Activated T-helper 2 cell treated with anti-CD3 and anti-CD28 coated beads, Interferon-gamma antibody, Interleukin-2, Interleukin-4, amounts not matched to agents 10 μg/mL and 5 μg/mL and 100 μg/mL, durations not matched to agents 14 hours and 24 hours and 36 hours (primary cell): ENCODE measurements around the gene NFATC1. TPM values are rescaled to one million over a fixed set of nuclear protein-coding genes. Genes with fewer than 3 reads are reported as not detected.

Source experiments
- DNase-seq: peaks from one replicate; pipeline ENCODE4 v3.0.0; 2021; ENCODE audit warnings: low spot score
- H3K27ac Mint-ChIP-seq: one replicate; pipeline ENCODE4 v1.8.0; 2021; ENCODE audit warnings: mixed read lengths
- H3K27me3 Mint-ChIP-seq: one replicate; pipeline ENCODE4 v1.8.0; 2021; ENCODE audit warnings: low read depth, mixed read lengths
- H3K36me3 Mint-ChIP-seq: one replicate; pipeline ENCODE4 v1.8.0; 2021; ENCODE audit warnings: low read depth, mixed read lengths
- H3K4me1 Mint-ChIP-seq: one replicate; pipeline ENCODE4 v1.8.0; 2021; ENCODE audit warnings: low read depth, mixed read lengths
- H3K4me3 Mint-ChIP-seq: one replicate; pipeline ENCODE4 v1.8.0; 2021; ENCODE audit warnings: low read depth, mild to moderate bottlenecking, moderate library complexity, mixed read lengths
- H3K9me3 Mint-ChIP-seq: one replicate; pipeline ENCODE4 v1.8.0; 2021; ENCODE audit warnings: mixed read lengths
- intact Hi-C: fragments of 100-400 bp; cut with micrococcal nuclease; formaldehyde crosslinking; loops from one replicate; pipeline ENCODE4 v1.15.1; 2023
- total RNA-seq: library from RNA; stranded (reverse); gene quantifications from 2 replicates; pipeline ENCODE4 v1.2.3, GENCODE V29; 2022

The NFATC1 gene
- total RNA-seq, 1 donor from 2014 or later, result 99.9 TPM

DNA sequence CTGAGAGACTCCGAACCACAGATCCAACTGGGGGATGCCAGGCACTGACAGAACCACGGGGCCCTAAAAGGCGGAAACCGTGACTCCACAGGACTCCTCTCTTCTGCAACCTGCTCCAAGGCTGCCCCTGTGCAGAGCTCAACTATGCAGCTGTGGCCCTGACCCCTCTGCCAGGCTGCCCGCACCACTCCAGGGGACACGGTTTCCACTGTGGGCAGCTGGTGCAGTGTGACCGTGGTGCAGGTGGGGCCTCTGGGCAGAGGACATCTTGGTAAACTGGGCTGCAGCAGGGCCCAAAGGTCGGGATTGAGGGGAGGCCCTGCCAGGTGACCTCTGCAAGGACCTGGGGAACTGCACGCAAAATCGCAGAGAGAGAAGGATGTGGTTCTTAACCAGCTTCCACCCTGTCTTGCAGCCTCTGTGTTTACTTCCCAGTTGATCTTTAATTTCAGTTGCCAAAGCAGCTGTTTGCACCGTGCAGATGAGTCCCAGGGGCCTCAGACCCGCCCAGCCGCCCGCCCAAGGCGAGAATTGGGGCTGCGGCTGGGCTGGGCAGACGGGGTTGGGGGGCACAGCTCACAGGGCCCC, 179.3 kb downstream of the NFATC1 start:
- H3K36me3 Mint-ChIP-seq, result no peaks in the 10 kb centered on the region
- DNase-seq, result no peak

DNA sequence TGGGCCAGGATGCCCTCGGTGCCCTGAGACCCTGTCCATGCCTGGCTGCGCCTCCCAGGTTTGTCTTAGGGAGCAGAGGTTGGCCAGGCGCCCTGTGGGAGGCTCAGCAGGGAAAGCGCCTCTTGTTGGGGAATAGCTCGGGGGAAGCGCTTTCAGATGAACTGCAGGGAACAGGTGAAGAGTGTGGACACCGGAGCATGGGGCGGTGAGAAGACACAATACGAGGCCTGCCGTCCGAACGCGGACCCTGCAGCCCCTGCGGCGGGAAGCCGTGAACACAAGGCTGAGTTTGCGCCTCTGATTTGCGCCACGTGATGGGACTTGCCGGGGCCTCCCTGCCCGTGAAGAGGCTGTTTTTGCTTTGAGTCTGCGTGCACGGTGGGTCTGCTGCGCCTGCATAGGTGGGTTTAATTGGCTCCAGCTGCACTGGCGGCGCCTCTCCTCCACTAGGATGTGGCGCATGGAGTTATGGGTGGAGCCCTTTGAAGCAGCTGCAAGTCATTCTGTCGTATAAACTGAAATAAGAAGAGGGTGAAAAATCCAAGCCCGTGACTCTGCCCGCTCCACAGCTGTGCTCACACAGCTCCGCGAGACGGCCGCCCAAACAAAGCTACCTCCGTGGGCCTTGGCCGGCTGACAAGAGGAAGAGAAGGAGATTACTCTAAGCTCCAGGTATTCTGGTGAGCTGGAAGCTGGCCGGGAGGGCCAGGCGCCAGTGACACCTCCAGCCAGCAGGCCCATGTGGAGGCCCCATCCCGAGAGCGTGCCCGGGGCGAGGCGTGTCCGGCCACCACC, 180.4 kb downstream of the NFATC1 start:
- no peaks in the 10 kb centered on the region for H3K27me3 Mint-ChIP-seq
- no peak for DNase-seq
- no peaks in the 10 kb centered on the region for H3K36me3 Mint-ChIP-seq
- H3K4me1 Mint-ChIP-seq, result peaks cover 5% of the 10 kb centered on the region
- intact Hi-C loops, result no loop called here
- no peak overlapping the region for H3K4me3 Mint-ChIP-seq
- no peak overlapping the region for H3K27ac Mint-ChIP-seq
- peaks cover 15% of the 10 kb centered on the region for H3K9me3 Mint-ChIP-seq

More for the DNA sequence above, 179.3 kb downstream of the NFATC1 start:
- H3K4me1 Mint-ChIP-seq, result peaks cover 5% of the 10 kb centered on the region
- H3K27me3 Mint-ChIP-seq, result no peaks in the 10 kb centered on the region
- intact Hi-C loops, result no loop called here
- H3K4me3 Mint-ChIP-seq, result no peak overlapping the region
- no peak overlapping the region for H3K27ac Mint-ChIP-seq
- peaks cover 15% of the 10 kb centered on the region for H3K9me3 Mint-ChIP-seq

DNA sequence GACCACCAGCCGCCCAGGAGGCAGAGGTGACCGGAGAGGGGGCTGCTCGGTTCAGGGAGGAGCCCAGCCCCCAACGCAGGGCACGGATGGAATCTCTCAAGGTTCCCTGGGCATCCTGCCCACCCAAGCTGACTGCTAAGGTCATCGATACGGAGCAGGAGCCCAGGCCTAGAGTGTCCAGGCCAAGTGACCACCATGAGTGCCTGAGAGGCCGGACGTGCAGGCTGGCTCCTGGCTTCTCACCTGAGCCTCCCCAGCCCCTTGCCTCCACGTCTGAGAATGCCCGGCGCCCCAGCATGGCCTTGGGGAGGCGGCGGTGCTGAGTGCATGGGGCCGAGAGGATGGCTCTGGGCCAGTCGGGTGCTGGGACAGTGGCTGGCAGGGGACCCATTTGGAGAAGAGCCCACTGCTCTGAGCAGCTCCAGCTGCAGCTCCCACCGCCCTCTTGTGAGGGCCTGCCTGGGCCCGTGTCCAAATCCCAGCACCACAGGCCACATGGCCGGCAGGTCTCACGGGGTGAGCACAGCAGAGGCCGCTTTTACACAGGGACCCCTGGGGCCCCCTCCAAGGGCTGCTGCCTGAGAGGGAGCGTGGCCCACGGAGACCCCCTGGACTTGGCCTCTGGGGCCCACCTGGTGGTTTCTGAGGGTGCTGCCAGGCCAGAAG, 181.1 kb downstream of the NFATC1 start:
- Mint-ChIP-seq H3K36me3 (no peaks in the 10 kb centered on the region), H3K4me1 (peaks cover 5% of the 10 kb centered on the region), H3K27ac (no peak overlapping the region), H3K27me3 (no peaks in the 10 kb centered on the region), H3K4me3 (no peak overlapping the region), H3K9me3 (peaks cover 15% of the 10 kb centered on the region)
- no peak for DNase-seq
- intact Hi-C loops, result no loop called here

DNA sequence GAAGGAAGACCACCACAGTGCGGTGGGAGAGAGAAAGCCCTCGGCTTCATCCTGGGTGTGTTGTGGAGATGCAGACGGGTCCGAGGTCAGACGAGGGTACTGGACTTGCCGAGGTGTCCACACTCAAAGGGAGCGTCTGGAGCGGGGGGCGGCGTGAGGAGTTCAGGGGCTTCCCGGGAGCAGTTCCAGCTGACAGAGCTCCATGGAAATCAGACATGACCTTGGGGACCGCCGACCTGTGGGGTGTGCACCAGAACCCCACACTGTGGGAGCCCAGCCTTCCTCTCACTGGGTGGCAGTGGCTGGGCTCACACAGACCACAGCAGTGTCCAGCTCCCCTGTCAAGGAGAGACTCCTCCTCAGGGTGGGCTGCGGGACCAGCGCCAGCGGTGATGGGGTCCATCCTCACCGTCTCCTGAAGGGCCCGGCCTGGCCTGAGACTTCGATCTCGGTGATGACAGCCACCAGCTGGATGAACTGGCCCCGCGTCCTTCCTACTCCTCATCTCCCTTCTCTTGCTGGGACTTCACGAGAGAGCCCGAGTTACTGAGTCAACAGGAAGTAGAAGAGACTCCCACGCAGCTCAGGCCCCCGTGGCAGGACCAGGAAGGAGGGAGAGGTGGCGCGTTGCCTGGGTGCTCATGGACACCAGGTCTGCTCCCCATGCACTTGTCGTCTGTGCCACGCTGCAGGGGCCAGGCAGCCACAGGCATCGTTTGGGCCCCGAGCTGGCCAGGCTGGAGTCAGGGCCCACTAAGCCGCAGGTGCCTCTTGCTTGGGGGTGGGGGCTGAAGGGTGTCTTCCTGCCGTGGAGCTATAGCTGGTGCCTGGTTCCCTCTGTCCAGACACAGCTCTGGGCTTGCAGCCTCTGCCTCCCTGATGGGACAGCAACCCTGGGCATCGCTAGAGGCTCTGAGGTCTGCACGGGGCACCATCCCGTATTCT, 182.0 kb downstream of the NFATC1 start:
- Mint-ChIP-seq H3K4me3 (no peak overlapping the region), H3K4me1 (peaks cover 5% of the 10 kb centered on the region), H3K27ac (no peak overlapping the region), H3K27me3 (no peaks in the 10 kb centered on the region), H3K36me3 (no peaks in the 10 kb centered on the region), H3K9me3 (peaks cover 8% of the 10 kb centered on the region)
- intact Hi-C loops, result no loop called here
- DNase-seq, result no peak

DNA sequence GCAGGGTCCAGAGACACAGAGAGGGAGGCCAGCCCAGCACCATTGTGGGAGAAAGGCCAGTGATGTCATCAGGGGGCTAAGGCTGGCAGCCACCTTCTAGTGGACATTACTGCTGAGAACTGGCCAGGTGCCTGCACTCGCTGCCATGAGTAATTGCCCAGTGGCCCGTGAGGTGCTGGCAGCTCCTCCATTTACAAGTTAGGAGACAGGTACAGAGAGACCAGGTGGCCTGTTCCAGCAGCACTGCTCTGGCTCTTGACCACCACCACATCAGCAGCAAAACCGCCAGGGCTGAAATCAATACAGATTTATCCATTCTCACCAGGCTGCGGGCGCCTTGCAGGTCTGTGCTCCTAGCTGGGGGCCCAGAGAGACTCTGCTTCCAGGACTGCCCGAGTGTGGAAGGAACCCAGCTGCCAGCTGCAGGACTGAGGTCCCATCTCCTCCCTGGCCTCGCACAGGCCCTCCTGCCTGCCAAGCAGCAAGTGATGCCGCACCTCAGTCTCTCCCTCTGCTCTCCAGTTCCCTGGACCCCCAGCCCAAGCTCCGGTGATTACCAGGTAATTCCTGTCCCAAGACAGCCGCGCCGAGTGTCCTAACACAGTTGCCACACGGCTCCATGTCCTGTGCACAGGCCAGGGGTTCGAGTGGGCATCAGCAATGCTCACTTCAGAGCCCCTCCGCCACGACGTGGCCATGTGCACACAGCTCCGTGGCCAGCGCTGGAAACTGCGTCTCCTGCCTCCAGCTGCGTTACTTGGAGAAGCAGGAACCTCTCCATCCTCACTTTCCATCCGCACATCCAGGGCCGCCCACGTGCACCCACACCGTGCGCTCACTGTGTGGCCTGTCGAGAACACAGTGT, 182.9 kb downstream of the NFATC1 start:
- DNase-seq, result no peak
- intact Hi-C loops, result no loop called here
- Mint-ChIP-seq H3K9me3 (no peaks in the 10 kb centered on the region), H3K27me3 (no peaks in the 10 kb centered on the region), H3K4me1 (peaks cover 5% of the 10 kb centered on the region), H3K4me3 (no peak overlapping the region), H3K36me3 (no peaks in the 10 kb centered on the region), H3K27ac (no peak overlapping the region)
